Mesendoderm (in vitro differentiated cells): ENCODE measurements around the gene METTL5.

Experiments used
- DNase-seq: peaks from one replicate; pipeline ENCODE4 v3.0.0; 2013
- H2AK5ac ChIP-seq: 2 replicates; pipeline ENCODE4 v1.6.1; 2013; ENCODE audit warnings: low read length, inconsistent platforms
- H2BK120ac ChIP-seq: 2 replicates; pipeline ENCODE4 v1.6.1; 2013; ENCODE audit warnings: low read depth, mild to moderate bottlenecking, low read length, moderate library complexity, mixed read lengths
- H2BK15ac ChIP-seq: replicated peaks from 2 replicates; pipeline ENCODE4 v1.6.1; 2013; ENCODE audit warnings: low read depth, mild to moderate bottlenecking, moderate library complexity
- H2BK5ac ChIP-seq: 2 replicates; pipeline ENCODE4 v1.6.1; 2013; ENCODE audit warnings: low read length, inconsistent platforms
- H3K18ac ChIP-seq: 2 replicates; pipeline ENCODE4 v1.6.1; 2013; ENCODE audit warnings: mild to moderate bottlenecking, low read length, mixed read lengths
- H3K23ac ChIP-seq: one replicate; pipeline ENCODE4 v1.6.1; 2013; ENCODE audit warnings: low read length
- H3K27ac ChIP-seq: 2 replicates; pipeline ENCODE4 v1.5.1; 2013; ENCODE audit warnings: low read depth, mild to moderate bottlenecking, inconsistent platforms, low read length, moderate library complexity
- H3K27me3 ChIP-seq: 2 replicates; pipeline ENCODE4 v1.6.1; 2013; ENCODE audit warnings: low read length, control low read depth, mild to moderate bottlenecking, inconsistent platforms; ENCODE audit not compliant: insufficient read depth, poor library complexity
- H3K36me3 ChIP-seq: 2 replicates; pipeline ENCODE4 v1.6.1; 2013; ENCODE audit warnings: low read length, inconsistent platforms; ENCODE audit not compliant: control insufficient read depth, insufficient read depth
- H3K4ac ChIP-seq: one replicate; pipeline ENCODE4 v1.6.1; 2013; ENCODE audit warnings: low read depth, mild to moderate bottlenecking, low read length, moderate library complexity
- H3K4me1 ChIP-seq: 2 replicates; pipeline ENCODE4 v1.6.1; 2013; ENCODE audit warnings: low read depth, low read length, inconsistent platforms; ENCODE audit not compliant: control insufficient read depth
- H3K4me2 ChIP-seq: 2 replicates; pipeline ENCODE4 v1.6.1; 2013; ENCODE audit warnings: low read length
- H3K4me3 ChIP-seq: 2 replicates; pipeline ENCODE4 v1.5.1; 2013; ENCODE audit warnings: mild to moderate bottlenecking, low read length
- H3K56ac ChIP-seq: one replicate; pipeline ENCODE4 v1.6.1; 2013; ENCODE audit warnings: low read length
- H3K79me1 ChIP-seq: 2 replicates; pipeline ENCODE4 v1.6.1; 2013; ENCODE audit warnings: low read length, inconsistent platforms
- H3K79me2 ChIP-seq: 2 replicates; pipeline ENCODE4 v1.6.1; 2013; ENCODE audit warnings: mild to moderate bottlenecking, low read length; ENCODE audit not compliant: control insufficient read depth, insufficient read depth
- H3K9ac ChIP-seq: 2 replicates; pipeline ENCODE4 v1.6.1; 2013; ENCODE audit warnings: low read length, inconsistent platforms
- H4K5ac ChIP-seq: one replicate; pipeline ENCODE4 v1.6.1; 2013; ENCODE audit warnings: low read length
- H4K8ac ChIP-seq: one replicate; pipeline ENCODE4 v1.6.1; 2013; ENCODE audit warnings: low read depth, mild to moderate bottlenecking, control low read depth, low read length, moderate library complexity
- WGBS: extraction: QIAGEN DNeasy Blood & Tissue Kit; methylation state at CpG from one replicate; pipeline ENCODE4 v1.1.7; 2013; ENCODE audit warnings: low lambda C conversion rate, missing lambda C conversion rate; ENCODE audit not compliant: insufficient coverage; ENCODE audit errors: extremely low coverage; 5-methylcytosine and 5-hydroxymethylcytosine counted together

METTL5 gene

GRCh38 chr2:169768262-169768995 lies 56.3 kb downstream of the METTL5 start:
- H3K56ac ChIP-seq, result no peak overlapping the region
- no peak overlapping the region for H3K4ac ChIP-seq
- no peak overlapping the region for H3K9ac ChIP-seq
- H3K4me3 ChIP-seq, result no peak overlapping the region
- H3K36me3 ChIP-seq, result no peaks in the 10 kb centered on the region
- no peaks in the 10 kb centered on the region for H3K79me1 ChIP-seq
- DNase-seq, result no peak
- no CpG with 5 or more reads among the region's 72 CpGs for WGBS
- no peak overlapping the region for H3K18ac ChIP-seq
- H2AK5ac ChIP-seq, result no peak overlapping the region
- no peaks in the 10 kb centered on the region for H3K27me3 ChIP-seq
- H3K23ac ChIP-seq, result no peak overlapping the region
- H3K4me1 ChIP-seq, result no peaks in the 10 kb centered on the region
- no peak overlapping the region for H3K4me2 ChIP-seq
- H4K8ac ChIP-seq, result no peak overlapping the region
- no peak overlapping the region for H2BK5ac ChIP-seq
- no peaks in the 10 kb centered on the region for H3K79me2 ChIP-seq
- H2BK120ac ChIP-seq, result no peak overlapping the region
- H4K5ac ChIP-seq, result no peak overlapping the region
- H3K27ac ChIP-seq, result no peak overlapping the region
- no peak overlapping the region for H2BK15ac ChIP-seq

- Histone ChIP-seq H2BK5ac (no peak overlapping the region), H3K79me1 (no peaks in the 10 kb centered on the region)
- peak; percentile 45 for DNase-seq
These were observed 57.3 kb downstream of the METTL5 start for GRCh38 chr2:169767243-169767888.

GRCh38 chr2:169765523-169765922 lies 59.2 kb downstream of the METTL5 start:
- H2AK5ac ChIP-seq, result no peak overlapping the region
- no peak for DNase-seq

More at GRCh38 chr2:169767243-169767888, 57.3 kb downstream of the METTL5 start:
- Histone ChIP-seq H2AK5ac (no peak overlapping the region), H2BK120ac (no peak overlapping the region), H2BK15ac (no peak overlapping the region), H3K4ac (no peak overlapping the region), H3K4me3 (no peak overlapping the region), H4K5ac (no peak overlapping the region), H3K27me3 (no peaks in the 10 kb centered on the region), H3K9ac (no peak overlapping the region), H3K4me2 (no peak overlapping the region), H3K56ac (no peak overlapping the region), H4K8ac (no peak overlapping the region), H3K18ac (no peak overlapping the region), H3K27ac (no peak overlapping the region), H3K23ac (no peak overlapping the region), H3K36me3 (no peaks in the 10 kb centered on the region), H3K79me2 (no peaks in the 10 kb centered on the region), H3K4me1 (no peaks in the 10 kb centered on the region)
- no CpG with 5 or more reads among the region's 12 CpGs for WGBS

DNA sequence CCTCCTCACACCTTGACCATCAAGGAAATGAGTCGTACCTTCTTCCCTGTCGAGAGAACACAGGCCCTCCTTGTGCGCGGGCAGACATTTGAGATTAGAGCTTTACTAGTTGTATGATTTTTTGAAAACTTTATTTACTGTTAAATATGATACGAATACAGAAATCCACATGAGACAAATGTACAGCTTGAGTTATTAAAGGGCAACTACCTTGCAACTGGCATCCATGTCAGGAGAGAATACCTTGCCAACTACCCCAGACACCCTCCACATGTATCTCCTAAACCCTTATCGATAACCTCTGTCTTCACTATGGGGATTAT lies 62.8 kb downstream of the METTL5 start:
- H3K4me2 ChIP-seq, result no peak overlapping the region
- H3K56ac ChIP-seq, result no peak overlapping the region
- H3K27me3 ChIP-seq, result no peaks in the 10 kb centered on the region
- no peak overlapping the region for H3K18ac ChIP-seq
- H3K4me1 ChIP-seq, result no peaks in the 10 kb centered on the region
- no peak overlapping the region for H3K4ac ChIP-seq
- H2BK5ac ChIP-seq, result no peak overlapping the region
- H2BK15ac ChIP-seq, result no peak overlapping the region
- no peak overlapping the region for H2BK120ac ChIP-seq
- H4K5ac ChIP-seq, result no peak overlapping the region
- H3K23ac ChIP-seq, result no peak overlapping the region
- H3K36me3 ChIP-seq, result no peaks in the 10 kb centered on the region
- H4K8ac ChIP-seq, result no peak overlapping the region
- WGBS, result no CpG with 5 or more reads among the region's 6 CpGs
- DNase-seq, result no peak
- H3K79me2 ChIP-seq, result no peaks in the 10 kb centered on the region
- no peak overlapping the region for H3K9ac ChIP-seq
- H3K27ac ChIP-seq, result no peak overlapping the region
- no peak overlapping the region for H3K4me3 ChIP-seq
- H2AK5ac ChIP-seq, result no peak overlapping the region
- no peaks in the 10 kb centered on the region for H3K79me1 ChIP-seq

More at GRCh38 chr2:169765523-169765922, 59.2 kb downstream of the METTL5 start:
- H3K4me3 ChIP-seq, result no peak overlapping the region
- H3K18ac ChIP-seq, result no peak overlapping the region
- H3K23ac ChIP-seq, result no peak overlapping the region
- no peak overlapping the region for H3K4me2 ChIP-seq
- no peak overlapping the region for H3K9ac ChIP-seq
- no peak overlapping the region for H3K56ac ChIP-seq
- no peak overlapping the region for H4K5ac ChIP-seq
- no peak overlapping the region for H3K27ac ChIP-seq
- H3K36me3 ChIP-seq, result no peaks in the 10 kb centered on the region
- no CpG with 5 or more reads among the region's 6 CpGs for WGBS
- H3K79me2 ChIP-seq, result no peaks in the 10 kb centered on the region
- no peaks in the 10 kb centered on the region for H3K79me1 ChIP-seq
- no peak overlapping the region for H2BK120ac ChIP-seq
- H4K8ac ChIP-seq, result no peak overlapping the region
- no peak overlapping the region for H3K4ac ChIP-seq
- H2BK5ac ChIP-seq, result no peak overlapping the region
- no peak overlapping the region for H2BK15ac ChIP-seq
- no peaks in the 10 kb centered on the region for H3K4me1 ChIP-seq
- H3K27me3 ChIP-seq, result no peaks in the 10 kb centered on the region
